Measurements from ENCODE around the gene ELMO1.

GRCh38 chr7:36821617-36822016, 627.0 kb downstream of the ELMO1 start:
- TF ChIP-seq EZH2 (IDR thresholded peaks at IDR 0.05; ENCODE audit: low read length) = no peak
- no peak for TF ChIP-seq CTCF (optimal IDR thresholded peaks at IDR 0.05 in 1 of 3, IDR thresholded peaks at IDR 0.05 in 1 of 3, conservative IDR thresholded peaks at IDR 0.05 in 1 of 3; ENCODE audit: extremely low read depth in 1 of 3, insufficient read depth in 2 of 3, low read length in 3 of 3)

All from keratinocyte (primary cell).